Measurements from ENCODE around the gene MARK4. TPM values are rescaled to one million over a fixed set of nuclear protein-coding genes. Genes with fewer than 3 reads are reported as not detected.
"Not testable (repeated sequence)": the region's sequence is repeated elsewhere in the genome, so short reads cannot be mapped to it uniquely, and the experiment has no call there.

MARK4 gene
- total and polyA plus RNA-seq, 4 donors, result 6.0 to 40.4 (median 28.0) TPM

DNA sequence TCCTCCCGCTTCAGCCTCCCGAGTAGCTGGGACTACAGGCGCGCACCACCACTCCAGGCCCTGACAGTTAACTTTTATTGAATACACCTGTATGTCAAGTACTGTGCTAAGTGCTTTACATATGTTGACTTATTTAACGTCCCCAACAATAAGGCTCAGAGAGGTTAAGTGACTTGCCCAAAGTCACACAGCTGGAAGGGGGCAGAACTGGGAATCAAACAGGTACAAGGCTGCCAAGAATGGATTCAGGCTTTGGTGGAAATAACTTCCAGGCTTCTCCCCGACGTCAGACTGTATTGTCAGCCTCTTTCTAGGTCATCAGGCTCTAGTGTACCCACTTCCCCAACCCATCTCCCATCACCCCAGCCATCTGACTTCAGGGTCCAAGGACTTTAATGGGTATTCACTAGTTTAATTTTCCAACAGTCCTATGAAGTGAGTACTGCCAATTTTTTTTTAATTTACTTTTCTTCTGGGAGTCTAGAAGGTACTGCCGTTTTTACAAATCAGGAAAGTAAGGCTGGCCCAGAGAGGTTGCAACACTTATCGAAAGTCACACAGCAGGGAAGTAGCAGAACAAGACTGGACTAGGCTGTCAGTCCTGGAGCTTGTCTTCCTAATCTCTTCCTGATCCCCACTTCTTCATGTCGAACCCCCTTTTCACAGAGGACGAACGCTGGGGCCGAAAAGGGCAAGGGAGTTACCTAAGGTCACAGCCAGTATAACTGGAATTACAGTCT, 76.5 kb downstream of the MARK4 start:
- ATAC-seq (ENCODE audit: low FRiP score) (no peak), DNase-seq (no peak)
- WGBS, 2 donors, result 76 to 78% methylated on average over 13 of the region's 13 CpGs
- H3K27ac ChIP-seq (ENCODE audit: low read depth in 1 of 2, low read length in 2 of 2), result no peak overlapping the region
- no peaks in the 10 kb centered on the region for H3K4me1 ChIP-seq (ENCODE audit: control insufficient read depth in 1 of 2, insufficient read depth in 2 of 2, low read length in 2 of 2)
- H3K27me3 ChIP-seq (ENCODE audit: control insufficient read depth in 1 of 2, insufficient read depth in 2 of 2, low read length in 1 of 2), result no peaks in the 10 kb centered on the region
- H3K36me3 ChIP-seq (ENCODE audit: control insufficient read depth in 1 of 2, insufficient read depth in 2 of 2, low read length in 1 of 2), result no peaks in the 10 kb centered on the region
- H3K4me3 ChIP-seq (ENCODE audit: low read length in 2 of 2), result no peak overlapping the region
- intact Hi-C loops (cut with DNase I), result no loop called here
- no peaks in the 10 kb centered on the region for H3K9me3 ChIP-seq (ENCODE audit: control insufficient read depth, low read length)

DNA sequence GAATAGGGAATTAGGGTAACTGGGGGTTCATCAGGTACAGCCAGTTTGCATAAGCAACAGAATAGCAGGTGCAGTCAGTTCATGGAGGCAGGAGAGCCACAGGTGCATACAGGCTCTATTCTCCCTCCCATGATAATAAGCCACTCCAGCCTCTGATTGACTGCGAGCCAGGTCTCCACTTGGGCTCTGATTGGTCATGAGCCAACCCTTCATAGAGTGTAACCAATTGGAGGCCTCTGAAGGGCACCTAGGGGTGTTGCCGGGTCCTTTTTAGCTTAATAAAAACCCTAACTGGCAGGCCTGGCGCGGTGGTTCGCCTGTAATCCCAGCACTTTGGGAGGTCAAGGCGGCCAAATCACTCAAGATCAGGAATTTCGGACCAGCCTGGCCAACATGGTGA, 80.3 kb downstream of the MARK4 start:
- Histone ChIP-seq H3K27me3 (ENCODE audit: control insufficient read depth in 1 of 2, insufficient read depth in 2 of 2, low read length in 1 of 2) (no peaks in the 10 kb centered on the region), H3K4me3 (ENCODE audit: low read length in 2 of 2) (no peak overlapping the region), H3K9me3 (ENCODE audit: control insufficient read depth, low read length) (no peaks in the 10 kb centered on the region), H3K27ac (ENCODE audit: low read depth in 1 of 2, low read length in 2 of 2) (no peak overlapping the region), H3K36me3 (ENCODE audit: control insufficient read depth in 1 of 2, insufficient read depth in 2 of 2, low read length in 1 of 2) (no peaks in the 10 kb centered on the region), H3K4me1 (ENCODE audit: control insufficient read depth in 1 of 2, insufficient read depth in 2 of 2, low read length in 2 of 2) (no peaks in the 10 kb centered on the region)
- 84 to 86% methylated on average over 7 of the region's 7 CpGs for whole genome bisulfite sequencing, 2 donors
- ATAC-seq (ENCODE audit: low FRiP score) (no peak), DNase-seq (no peak)
- intact Hi-C loops (cut with DNase I), result loop anchor here in 1 of 2 donors (10.0 kb wide), 1 partner anchor 427 kb away; the partner anchor contains the start of gene APOE

GRCh38 chr19:45333609-45334303, 82.7 kb downstream of the MARK4 start:
- ATAC-seq (ENCODE audit: low FRiP score), result no peak
- H3K27me3 ChIP-seq (ENCODE audit: control insufficient read depth in 1 of 2, insufficient read depth in 2 of 2, low read length in 1 of 2), result no peaks in the 10 kb centered on the region
- H3K4me1 ChIP-seq (ENCODE audit: control insufficient read depth in 1 of 2, insufficient read depth in 2 of 2, low read length in 2 of 2), result no peaks in the 10 kb centered on the region
- H3K4me3 ChIP-seq (ENCODE audit: low read length in 2 of 2), result no peak overlapping the region
- intact Hi-C loops (cut with DNase I), result loop anchor here in 1 of 2 donors (10.0 kb wide), 1 partner anchor 429 kb away; the partner anchor contains the start of gene APOE
- no peak overlapping the region for H3K27ac ChIP-seq (ENCODE audit: low read depth in 1 of 2, low read length in 2 of 2)
- H3K36me3 ChIP-seq (ENCODE audit: control insufficient read depth in 1 of 2, insufficient read depth in 2 of 2, low read length in 1 of 2), result no peaks in the 10 kb centered on the region
- no peaks in the 10 kb centered on the region for H3K9me3 ChIP-seq (ENCODE audit: control insufficient read depth, low read length)
- WGBS, 2 donors, result 81 to 85% methylated on average over 10 of the region's 10 CpGs
- DNase-seq, result no peak

GRCh38 chr19:45334881-45335280, 83.8 kb downstream of the MARK4 start:
- H3K4me3 ChIP-seq (ENCODE audit: low read length in 2 of 2); ATAC-seq (ENCODE audit: low FRiP score); H3K27ac ChIP-seq (ENCODE audit: low read depth in 1 of 2, low read length in 2 of 2); DNase-seq; H3K27me3 ChIP-seq (ENCODE audit: control insufficient read depth in 1 of 2, insufficient read depth in 2 of 2, low read length in 1 of 2); H3K4me1 ChIP-seq (ENCODE audit: control insufficient read depth in 1 of 2, insufficient read depth in 2 of 2, low read length in 2 of 2); H3K9me3 ChIP-seq (ENCODE audit: control insufficient read depth, low read length); H3K36me3 ChIP-seq (ENCODE audit: control insufficient read depth in 1 of 2, insufficient read depth in 2 of 2, low read length in 1 of 2): not testable (repeated sequence)
- intact Hi-C loops (cut with DNase I), result loop anchor here (5.0 to 10.0 kb wide), 2 partner anchors 83 to 430 kb away; partner anchors contain the start of genes APOE (in 1 of the 2) and MARK4 (in 1 of the 2)
- WGBS, 2 donors, result 92 to 93% methylated on average over 4 of the region's 4 CpGs

- no peaks in the 10 kb centered on the region for H3K27me3 ChIP-seq (ENCODE audit: control insufficient read depth in 1 of 2, insufficient read depth in 2 of 2, low read length in 1 of 2)
- no peaks in the 10 kb centered on the region for H3K9me3 ChIP-seq (ENCODE audit: control insufficient read depth, low read length)
- intact Hi-C loops (cut with DNase I), result loop anchor here (5.0 to 10.0 kb wide), 2 partner anchors 84 to 432 kb away; partner anchors contain the start of genes APOE (in 1 of the 2) and MARK4 (in 1 of the 2)
- 64 to 69% methylated on average over 11 of the region's 11 CpGs for WGBS, 2 donors
- H3K27ac ChIP-seq (ENCODE audit: low read depth in 1 of 2, low read length in 2 of 2), result no peak overlapping the region
- H3K4me1 ChIP-seq (ENCODE audit: control insufficient read depth in 1 of 2, insufficient read depth in 2 of 2, low read length in 2 of 2), result no peaks in the 10 kb centered on the region
- DNase-seq (no peak), ATAC-seq (ENCODE audit: low FRiP score) (no peak)
- H3K4me3 ChIP-seq (ENCODE audit: low read length in 2 of 2), result no peak overlapping the region
- no peaks in the 10 kb centered on the region for H3K36me3 ChIP-seq (ENCODE audit: control insufficient read depth in 1 of 2, insufficient read depth in 2 of 2, low read length in 1 of 2)
Measured at GRCh38 chr19:45336696-45337251, 85.7 kb downstream of the MARK4 start.

- Histone ChIP-seq H3K9me3 (ENCODE audit: control insufficient read depth, low read length) (no peaks in the 10 kb centered on the region), H3K36me3 (ENCODE audit: control insufficient read depth in 1 of 2, insufficient read depth in 2 of 2, low read length in 1 of 2) (no peaks in the 10 kb centered on the region), H3K4me3 (ENCODE audit: low read length in 2 of 2) (no peak overlapping the region), H3K27ac (ENCODE audit: low read depth in 1 of 2, low read length in 2 of 2) (no peak overlapping the region), H3K4me1 (ENCODE audit: control insufficient read depth in 1 of 2, insufficient read depth in 2 of 2, low read length in 2 of 2) (no peaks in the 10 kb centered on the region), H3K27me3 (ENCODE audit: control insufficient read depth in 1 of 2, insufficient read depth in 2 of 2, low read length in 1 of 2) (no peaks in the 10 kb centered on the region)
- 86 to 91% methylated on average over 5 to 6 of the region's 6 CpGs for WGBS, 2 donors
- DNase-seq (no peak), ATAC-seq (ENCODE audit: low FRiP score) (no peak)
- intact Hi-C loops (cut with DNase I), result loop anchor here (5.0 to 10.0 kb wide), 2 partner anchors 87 to 435 kb away; partner anchors contain the start of genes APOE (in 1 of the 2) and MARK4 (in 1 of the 2)
Measured at GRCh38 chr19:45339629-45340028, 88.6 kb downstream of the MARK4 start.

DNA sequence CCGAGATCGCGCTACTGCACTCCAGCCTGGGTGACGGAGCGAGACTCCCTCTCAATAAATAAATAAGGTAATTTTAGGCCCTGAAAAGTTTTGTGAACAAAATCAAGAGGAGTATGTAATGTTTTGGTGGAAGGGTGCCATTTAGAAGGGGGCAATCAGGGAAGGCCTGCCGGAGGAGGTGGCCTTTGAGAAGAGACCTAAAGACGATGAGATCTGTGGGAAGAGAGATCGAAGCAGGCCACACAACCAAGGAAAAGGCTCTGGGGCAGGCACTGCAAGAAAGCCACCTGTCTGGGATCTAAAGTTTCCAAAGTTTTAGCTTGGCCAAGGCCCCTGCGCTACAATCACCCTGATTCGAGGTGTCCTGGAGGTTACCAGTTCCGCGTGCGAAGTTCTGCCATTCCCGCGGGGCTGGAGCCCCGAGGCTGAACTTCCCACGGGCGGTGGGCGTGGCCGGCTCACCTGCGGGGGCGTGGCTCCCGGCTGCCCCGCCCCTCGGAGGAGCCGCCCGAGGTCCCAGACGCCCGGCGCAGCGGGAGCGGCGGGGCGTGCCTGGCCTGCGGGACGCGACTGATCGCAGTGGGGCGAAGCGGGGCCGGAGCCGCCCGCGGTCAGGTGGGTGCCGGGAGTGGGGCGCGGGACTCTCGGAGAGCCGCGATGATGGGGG, 89.3 kb downstream of the MARK4 start, which contains the start of gene KLC3:
KLC3 (plus strand) TSS at position 519 of the 667 bp plus-strand sequence. CDS start 4,792 bp downstream, outside the sequence.
- no peak within 1 kb of the TSS for H3K27ac ChIP-seq (ENCODE audit: low read depth in 1 of 2, low read length in 2 of 2)
- no peak within 1 kb of the TSS for H3K4me3 ChIP-seq (ENCODE audit: low read length in 2 of 2)
- WGBS, 2 donors, result 10 to 11% methylated on average over 48 to 50 of the region's 50 CpGs
- intact Hi-C loops (cut with DNase I), result no loop called here
- H3K4me1 ChIP-seq (ENCODE audit: control insufficient read depth in 1 of 2, insufficient read depth in 2 of 2, low read length in 2 of 2), result no peaks in the 10 kb centered on the region
- no peaks in the 10 kb centered on the region for H3K9me3 ChIP-seq (ENCODE audit: control insufficient read depth, low read length)
- no peaks in the 10 kb centered on the region for H3K27me3 ChIP-seq (ENCODE audit: control insufficient read depth in 1 of 2, insufficient read depth in 2 of 2, low read length in 1 of 2)
- DNase-seq (no peak), ATAC-seq (ENCODE audit: low FRiP score) (no peak)
- H3K36me3 ChIP-seq (ENCODE audit: control insufficient read depth in 1 of 2, insufficient read depth in 2 of 2, low read length in 1 of 2), result no peaks in the 10 kb centered on the region

- Histone ChIP-seq H3K36me3 (ENCODE audit: control insufficient read depth in 1 of 2, insufficient read depth in 2 of 2, low read length in 1 of 2) (no peaks in the 10 kb centered on the region), H3K27me3 (ENCODE audit: control insufficient read depth in 1 of 2, insufficient read depth in 2 of 2, low read length in 1 of 2) (no peaks in the 10 kb centered on the region), H3K27ac (ENCODE audit: low read depth in 1 of 2, low read length in 2 of 2) (no peak overlapping the region), H3K4me1 (ENCODE audit: control insufficient read depth in 1 of 2, insufficient read depth in 2 of 2, low read length in 2 of 2) (no peaks in the 10 kb centered on the region), H3K9me3 (ENCODE audit: control insufficient read depth, low read length) (no peaks in the 10 kb centered on the region), H3K4me3 (ENCODE audit: low read length in 2 of 2) (no peak overlapping the region)
- ATAC-seq (ENCODE audit: low FRiP score), result no peak
- intact Hi-C loops (cut with DNase I), result no loop called here
- WGBS, 2 donors, result 10 to 12% methylated on average over 23 to 25 of the region's 25 CpGs
- DNase-seq, result no peak
Measured at GRCh38 chr19:45340899-45341453, 89.9 kb downstream of the MARK4 start.

Measured in aorta (tissue), 5 donors.